ENCODE data around the gene FLAD1. TPM values are rescaled to one million over a fixed set of nuclear protein-coding genes. Genes with fewer than 3 reads are reported as not detected.
A peak's percentile ranks its signal among the peaks of the same experiment; 100 is the strongest.

FLAD1 gene
- total RNA-seq, 1 donor from 2014 or later: 30.1 TPM

DNA sequence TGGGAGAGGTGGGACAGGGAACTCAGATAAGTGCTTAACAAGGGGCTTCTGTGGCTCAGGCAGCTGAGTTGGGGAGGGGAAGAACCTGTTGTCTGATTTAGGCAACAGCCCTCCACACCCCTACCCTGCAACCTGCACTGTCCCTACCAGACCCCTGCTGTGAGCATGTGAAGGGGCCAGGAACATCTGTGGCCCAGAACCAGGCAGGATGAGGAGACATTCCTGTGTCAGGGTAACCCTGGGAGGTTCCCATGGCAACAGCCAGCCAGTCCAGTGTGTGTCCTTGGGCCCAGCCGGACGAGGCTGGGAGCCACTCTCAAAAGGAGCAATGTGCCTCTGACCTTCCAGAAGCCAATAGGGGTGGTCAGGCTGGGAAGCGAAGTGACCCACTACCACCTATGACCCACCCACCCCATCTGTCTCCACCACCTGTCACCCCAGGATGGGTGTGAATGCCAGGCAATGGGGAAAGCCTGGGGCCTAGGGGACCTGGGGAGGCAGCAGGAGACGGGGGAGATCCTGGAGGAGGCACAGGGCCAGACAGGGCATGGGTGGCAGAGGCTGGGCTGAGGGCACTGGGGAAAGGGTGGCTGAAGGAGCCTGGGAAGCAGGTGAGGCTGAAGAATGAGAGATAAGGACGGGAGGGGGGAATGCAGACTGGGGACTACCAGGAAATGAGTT lies 41.7 kb upstream of the FLAD1 start:
- Histone ChIP-seq H3K9me3 (replicated peaks) (no peaks in the 10 kb centered on the region), H3K4me1 (peaks cover 82% of the 10 kb centered on the region), H3K4me3 (no peak overlapping the region), H3K36me3 (peaks cover 21% of the 10 kb centered on the region), H3K27me3 (ENCODE audit: low read depth) (no peaks in the 10 kb centered on the region), H3K27ac (replicated peaks) (peak overlapping the region; percentile 34)
- intact Hi-C loops (cut with micrococcal nuclease): no loop called here
- TF ChIP-seq, protein P1, sequence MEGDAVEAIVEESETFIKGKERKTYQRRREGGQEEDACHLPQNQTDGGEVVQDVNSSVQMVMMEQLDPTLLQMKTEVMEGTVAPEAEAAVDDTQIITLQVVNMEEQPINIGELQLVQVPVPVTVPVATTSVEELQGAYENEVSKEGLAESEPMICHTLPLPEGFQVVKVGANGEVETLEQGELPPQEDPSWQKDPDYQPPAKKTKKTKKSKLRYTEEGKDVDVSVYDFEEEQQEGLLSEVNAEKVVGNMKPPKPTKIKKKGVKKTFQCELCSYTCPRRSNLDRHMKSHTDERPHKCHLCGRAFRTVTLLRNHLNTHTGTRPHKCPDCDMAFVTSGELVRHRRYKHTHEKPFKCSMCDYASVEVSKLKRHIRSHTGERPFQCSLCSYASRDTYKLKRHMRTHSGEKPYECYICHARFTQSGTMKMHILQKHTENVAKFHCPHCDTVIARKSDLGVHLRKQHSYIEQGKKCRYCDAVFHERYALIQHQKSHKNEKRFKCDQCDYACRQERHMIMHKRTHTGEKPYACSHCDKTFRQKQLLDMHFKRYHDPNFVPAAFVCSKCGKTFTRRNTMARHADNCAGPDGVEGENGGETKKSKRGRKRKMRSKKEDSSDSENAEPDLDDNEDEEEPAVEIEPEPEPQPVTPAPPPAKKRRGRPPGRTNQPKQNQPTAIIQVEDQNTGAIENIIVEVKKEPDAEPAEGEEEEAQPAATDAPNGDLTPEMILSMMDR (IDR thresholded peaks at IDR 0.05; ENCODE audit: borderline replicate concordance): no peak
- DNase-seq: no peak

DNA sequence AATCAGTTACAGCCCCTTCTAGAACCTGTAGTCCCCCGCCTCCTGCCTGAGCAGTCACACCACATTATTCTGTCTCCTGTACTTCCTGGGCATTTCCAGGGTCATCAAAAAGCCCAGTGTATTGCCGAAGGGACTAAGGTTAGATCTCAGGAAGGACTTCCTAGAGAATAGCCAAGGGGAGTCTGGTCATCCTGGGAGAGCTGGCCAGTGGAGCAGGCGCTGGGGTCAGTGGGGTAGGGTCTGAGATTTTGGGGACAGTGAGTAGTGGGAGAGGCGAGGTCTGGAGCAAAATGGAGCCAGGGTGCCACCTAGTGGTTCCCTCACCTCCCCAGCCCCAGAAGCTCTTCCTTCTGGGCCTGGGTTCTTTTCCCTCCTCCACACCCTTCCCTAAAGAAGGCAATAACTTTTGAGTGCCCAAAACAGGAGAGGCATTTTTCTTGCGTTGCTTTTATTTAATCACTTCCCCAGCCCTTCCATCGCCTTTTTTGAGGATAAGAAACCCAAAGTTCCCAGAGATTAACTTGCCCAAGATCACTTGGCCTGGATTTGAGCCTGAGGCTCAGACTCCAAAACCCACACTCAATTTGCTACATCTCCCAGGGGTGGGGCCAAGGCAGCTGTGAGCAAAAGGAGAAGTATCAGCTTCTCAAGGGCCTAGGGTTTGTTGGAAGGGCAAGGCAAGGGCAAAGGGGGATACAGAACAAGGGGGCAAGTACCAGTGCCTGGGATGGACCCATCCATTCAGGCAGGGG lies 39.3 kb upstream of the FLAD1 start:
- intact Hi-C loops (cut with micrococcal nuclease): no loop called here
- H3K27ac ChIP-seq (replicated peaks): peak overlapping the region; percentile 59
- peaks cover 64% of the 10 kb centered on the region for H3K4me1 ChIP-seq
- no peak overlapping the region for H3K4me3 ChIP-seq
- TF ChIP-seq, protein P1 (IDR thresholded peaks at IDR 0.05; ENCODE audit: borderline replicate concordance): peak; percentile 80
- H3K36me3 ChIP-seq: peaks cover 34% of the 10 kb centered on the region
- no peaks in the 10 kb centered on the region for H3K27me3 ChIP-seq (ENCODE audit: low read depth)
- no peak for DNase-seq
- H3K9me3 ChIP-seq (replicated peaks): no peaks in the 10 kb centered on the region

DNA sequence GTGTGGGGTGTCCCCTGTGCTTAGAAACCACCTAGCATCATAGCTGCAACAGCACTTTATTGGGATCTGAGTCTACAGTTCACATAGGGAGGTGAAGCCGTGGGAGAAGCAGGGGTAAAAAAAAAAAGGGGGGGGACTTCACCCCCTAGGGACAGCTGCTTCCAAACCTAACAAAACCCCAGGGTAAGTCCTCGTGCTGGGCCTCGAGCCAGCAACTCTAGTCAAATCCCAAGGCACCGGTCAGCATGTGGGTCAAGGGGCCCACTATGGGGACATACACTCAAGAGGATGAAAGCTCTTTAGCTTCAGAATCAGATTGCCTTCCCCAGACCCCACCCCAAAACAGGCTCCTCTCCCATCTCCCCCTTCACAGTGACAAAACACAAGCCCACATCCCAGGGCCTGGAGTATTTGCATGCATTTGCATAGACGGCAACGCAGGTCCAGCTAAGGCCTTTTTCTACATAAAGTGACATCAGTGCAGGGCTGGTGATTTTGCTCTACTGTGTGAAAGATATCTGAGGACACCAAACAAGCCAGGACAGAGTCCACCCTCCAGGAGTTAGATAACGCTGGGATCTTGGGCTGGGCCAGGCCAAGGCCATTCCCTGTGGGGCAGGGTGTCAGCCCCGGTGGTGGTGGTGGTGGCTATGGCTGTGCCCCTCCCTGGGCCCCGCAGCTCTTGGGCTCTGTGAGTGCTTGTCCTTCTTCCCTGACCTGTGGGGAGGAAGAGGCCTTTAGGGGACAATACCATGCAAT lies 38.6 kb upstream of the FLAD1 start:
- Histone ChIP-seq H3K4me3 (no peak overlapping the region), H3K9me3 (replicated peaks) (no peaks in the 10 kb centered on the region), H3K36me3 (peaks cover 34% of the 10 kb centered on the region), H3K4me1 (peaks cover 60% of the 10 kb centered on the region), H3K27ac (replicated peaks) (peak overlapping the region; percentile 59), H3K27me3 (ENCODE audit: low read depth) (no peaks in the 10 kb centered on the region)
- no peak for DNase-seq
- TF ChIP-seq, protein P1 (IDR thresholded peaks at IDR 0.05; ENCODE audit: borderline replicate concordance): no peak
- intact Hi-C loops (cut with micrococcal nuclease): no loop called here

DNA sequence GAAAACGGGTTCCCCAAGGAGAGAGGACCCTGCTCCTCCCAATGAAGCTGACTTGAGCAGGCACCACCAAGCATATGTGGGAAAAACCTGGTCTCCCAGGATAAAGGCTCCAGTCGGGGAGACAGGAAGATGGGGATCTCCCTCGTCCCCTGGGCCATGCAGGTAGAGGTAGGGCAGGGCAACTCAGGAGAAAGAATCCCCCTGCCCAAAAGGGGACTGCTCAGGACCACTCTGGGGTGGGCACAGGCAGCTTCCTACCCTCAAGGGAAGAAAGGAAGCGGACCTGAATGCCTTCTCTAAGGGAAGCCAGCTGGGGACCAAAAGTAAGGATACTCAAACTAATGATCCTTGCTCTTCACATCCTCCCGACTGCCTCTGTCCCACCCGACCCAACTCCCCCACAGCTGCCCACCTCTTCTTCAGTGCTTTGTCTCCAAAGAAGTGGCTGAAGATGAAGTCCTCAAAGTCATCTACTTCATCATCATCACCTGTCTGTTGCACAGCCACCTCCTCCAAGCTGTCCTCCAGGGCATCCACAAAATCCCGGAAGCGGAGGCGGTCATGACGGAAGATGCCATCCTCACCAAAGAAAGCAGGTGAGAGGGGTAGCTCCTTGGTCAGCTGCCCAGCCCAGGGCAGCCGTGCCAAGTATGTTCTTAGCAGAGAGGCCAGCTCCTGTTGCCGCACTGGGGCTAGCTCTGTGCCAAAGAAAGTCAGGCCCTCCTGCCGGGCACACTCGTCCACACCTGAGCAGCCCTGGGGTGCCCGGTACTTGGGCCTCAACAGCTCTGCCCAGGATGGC lies 37.8 kb upstream of the FLAD1 start:
- peak overlapping the region; percentile 59 for H3K27ac ChIP-seq (replicated peaks)

More for the DNA sequence above, 37.8 kb upstream of the FLAD1 start:
- Histone ChIP-seq H3K9me3 (replicated peaks) (no peaks in the 10 kb centered on the region), H3K4me1 (peaks cover 52% of the 10 kb centered on the region), H3K27me3 (ENCODE audit: low read depth) (no peaks in the 10 kb centered on the region), H3K4me3 (no peak overlapping the region), H3K36me3 (peaks cover 34% of the 10 kb centered on the region)
- intact Hi-C loops (cut with micrococcal nuclease): no loop called here
- TF ChIP-seq, protein P1 (IDR thresholded peaks at IDR 0.05; ENCODE audit: borderline replicate concordance): no peak
- no peak for DNase-seq
